Tibial artery (tissue), 4 donors: Measurements from ENCODE around the gene CELSR1.
"Not testable (repeated sequence)": the region's sequence is repeated elsewhere in the genome, so short reads cannot be mapped to it uniquely, and the experiment has no call there.

Experiments used
- DNase-seq, 2 donors: peaks; one replicate each; pipeline ENCODE4 v3.0.0-alpha.2; 2019
- H3K27ac ChIP-seq, 2 donors: fragments of 200-600 bp; sonication (generic) in 1 of 2; 1 replicate in 1 of 2; 2 replicates in 1 of 2; pipeline ENCODE4 v1.5.1; 2018 to 2019; ENCODE audit warnings: mild to moderate bottlenecking in 1 of 2
- H3K27me3 ChIP-seq, 2 donors: fragments of 200-600 bp; sonication (generic) in 1 of 2; one replicate each; pipeline versions ENCODE4 v1.5.1 to v1.6.0; 2016 to 2019
- H3K36me3 ChIP-seq, 3 donors: fragments of 200-600 bp; sonication (generic) in 2 of 3; one replicate each; pipeline ENCODE4 v1.5.1; 2016 to 2019; ENCODE audit warnings: mild to moderate bottlenecking in 2 of 3
- H3K4me1 ChIP-seq, 4 donors: fragments of 200-600 bp; sonication (generic) in 2 of 4; 1 replicate in 3 of 4; 2 replicates in 1 of 4; pipeline ENCODE4 v1.5.1; 2016 to 2019
- H3K4me3 ChIP-seq, 2 donors: fragments of 200-600 bp; sonication (generic) in 1 of 2; 1 replicate in 1 of 2; 2 replicates in 1 of 2; pipeline ENCODE4 v1.5.1; 2018 to 2019; ENCODE audit warnings: mild to moderate bottlenecking in 2 of 2
- H3K9me3 ChIP-seq, 3 donors: fragments of 200-600 bp; sonication (generic) in 1 of 3; one replicate each; pipeline ENCODE4 v1.5.1; 2016 to 2019
- CTCF ChIP-seq, 2 experiments: fragments of 200-600 bp in 1 of 2; fragments of 450-650 bp in 1 of 2; IDR thresholded peaks; one replicate each; pipeline ENCODE4 v1.5.1; 2017 to 2019; ENCODE audit warnings: antibody characterized with exemption in 2 of 2, mild to moderate bottlenecking in 1 of 2, moderate library complexity in 1 of 2
- intact Hi-C: fragments of 100-400 bp; cut with DNase I; formaldehyde crosslinking; loops from one replicate; pipeline ENCODE4 v1.15.0; 2023; ENCODE audit warnings: low total_unique reads

The CELSR1 gene

GRCh38 chr22:46501701-46502100 is 35.7 kb downstream of the CELSR1 start:
- no peak for TF ChIP-seq CTCF (IDR thresholded peaks at IDR 0.05)
- DNase-seq: no peak
- peaks cover 0 to 27% of the 10 kb centered on the region in 2 donors for H3K27me3 ChIP-seq
- H3K4me1 ChIP-seq: no peaks in the 10 kb centered on the region
- H3K4me3 ChIP-seq: no peak overlapping the region
- no peaks in the 10 kb centered on the region for H3K9me3 ChIP-seq
- H3K27ac ChIP-seq: no peak overlapping the region
- intact Hi-C loops: no loop called here
- no peaks in the 10 kb centered on the region for H3K36me3 ChIP-seq

DNA sequence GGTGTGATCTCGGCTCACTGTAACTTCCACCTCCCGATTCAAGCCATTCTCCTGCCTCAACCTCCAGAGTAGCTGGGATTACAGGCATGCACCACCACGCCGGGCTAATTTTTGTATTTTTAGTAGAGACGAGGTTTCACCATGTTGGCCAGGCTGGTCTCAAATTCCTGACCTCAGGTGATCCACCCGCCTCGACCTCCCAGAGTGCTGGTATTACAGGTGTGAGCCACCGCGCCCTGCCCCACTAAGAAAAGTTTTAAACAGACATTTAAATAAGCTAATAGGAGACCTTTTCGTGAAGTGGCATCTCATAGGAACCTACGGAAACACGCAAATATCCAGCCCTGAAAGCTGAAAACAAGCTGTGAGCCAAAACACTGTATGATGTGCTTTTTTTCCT is 36.2 kb downstream of the CELSR1 start:
- H3K4me1 ChIP-seq, H3K36me3 ChIP-seq, H3K9me3 ChIP-seq, H3K27ac ChIP-seq, DNase-seq, H3K4me3 ChIP-seq, intact Hi-C loops: not testable (repeated sequence)
- H3K27me3 ChIP-seq: peaks cover 0 to 27% of the 10 kb centered on the region in 2 donors

GRCh38 chr22:46500201-46500600 is 37.2 kb downstream of the CELSR1 start:
- Histone ChIP-seq H3K4me3 (no peak overlapping the region), H3K9me3 (no peaks in the 10 kb centered on the region), H3K27ac (no peak overlapping the region), H3K36me3 (no peaks in the 10 kb centered on the region), H3K27me3 (peaks cover 0 to 27% of the 10 kb centered on the region in 2 donors), H3K4me1 (no peaks in the 10 kb centered on the region)
- intact Hi-C loops: no loop called here
- DNase-seq: no peak
- no peak for TF ChIP-seq CTCF (IDR thresholded peaks at IDR 0.05)

- intact Hi-C loops: no loop called here
- TF ChIP-seq CTCF (IDR thresholded peaks at IDR 0.05): no peak
- no peak overlapping the region for H3K4me3 ChIP-seq
- H3K36me3 ChIP-seq: no peaks in the 10 kb centered on the region
- H3K9me3 ChIP-seq: no peaks in the 10 kb centered on the region
- H3K4me1 ChIP-seq: no peaks in the 10 kb centered on the region
- H3K27me3 ChIP-seq: peaks cover 0 to 27% of the 10 kb centered on the region in 2 donors
- DNase-seq: no peak
- no peak overlapping the region for H3K27ac ChIP-seq
These were observed 37.6 kb downstream of the CELSR1 start for GRCh38 chr22:46499805-46500189.

DNA sequence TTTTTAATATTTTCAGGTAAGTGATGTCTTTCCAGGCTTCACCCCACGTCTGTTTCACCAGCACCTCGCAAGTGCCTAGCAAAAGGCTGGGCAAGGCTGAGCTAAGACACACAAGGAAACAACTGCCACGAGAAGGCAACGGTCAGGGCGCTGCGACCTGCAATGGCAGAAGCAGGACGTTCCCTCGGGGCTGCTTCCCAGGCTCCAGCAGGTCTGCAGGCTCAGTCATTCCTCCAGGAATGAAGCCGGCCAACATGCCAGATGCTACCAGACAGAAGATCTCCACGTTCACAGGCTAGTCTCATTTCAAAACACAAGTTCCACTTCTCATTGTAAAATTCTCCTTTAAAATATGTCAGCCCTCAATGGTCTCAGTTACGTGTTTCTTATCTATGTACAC is 45.5 kb downstream of the CELSR1 start:
- no peak for TF ChIP-seq CTCF (IDR thresholded peaks at IDR 0.05)
- H3K27ac ChIP-seq: no peak overlapping the region

GRCh38 chr22:46490538-46490937 is 46.9 kb downstream of the CELSR1 start:
- no peak for DNase-seq
- intact Hi-C loops: no loop called here
- no peak for TF ChIP-seq CTCF (IDR thresholded peaks at IDR 0.05)

More for the DNA sequence above, 45.5 kb downstream of the CELSR1 start:
- intact Hi-C loops: no loop called here
- no peaks in the 10 kb centered on the region for H3K9me3 ChIP-seq
- no peak overlapping the region for H3K4me3 ChIP-seq
- no peaks in the 10 kb centered on the region for H3K36me3 ChIP-seq
- DNase-seq: no peak
- H3K4me1 ChIP-seq: no peaks in the 10 kb centered on the region
- peaks cover 0 to 11% of the 10 kb centered on the region in 2 donors for H3K27me3 ChIP-seq

More at GRCh38 chr22:46490538-46490937, 46.9 kb downstream of the CELSR1 start:
- Histone ChIP-seq H3K4me1 (no peaks in the 10 kb centered on the region), H3K36me3 (no peaks in the 10 kb centered on the region), H3K9me3 (no peaks in the 10 kb centered on the region), H3K27me3 (peaks cover 0 to 11% of the 10 kb centered on the region in 2 donors), H3K27ac (no peak overlapping the region), H3K4me3 (no peak overlapping the region)
